ENCODE measurements around the gene CTSF.

- no peak for TF ChIP-seq POLR2AphosphoS5 (IDR thresholded peaks at IDR 0.05; ENCODE audit: borderline replicate concordance, low read depth, low read length)
- TF ChIP-seq EZH2 (IDR thresholded peaks at IDR 0.05) = no peak
These were observed 3.9 kb downstream of the CTSF start for GRCh38 chr11:66564538-66564937.
